ENCODE measurements around the gene MACROD2.
A peak's percentile ranks its signal among the peaks of the same experiment; 100 is the strongest.

MACROD2 gene

DNA sequence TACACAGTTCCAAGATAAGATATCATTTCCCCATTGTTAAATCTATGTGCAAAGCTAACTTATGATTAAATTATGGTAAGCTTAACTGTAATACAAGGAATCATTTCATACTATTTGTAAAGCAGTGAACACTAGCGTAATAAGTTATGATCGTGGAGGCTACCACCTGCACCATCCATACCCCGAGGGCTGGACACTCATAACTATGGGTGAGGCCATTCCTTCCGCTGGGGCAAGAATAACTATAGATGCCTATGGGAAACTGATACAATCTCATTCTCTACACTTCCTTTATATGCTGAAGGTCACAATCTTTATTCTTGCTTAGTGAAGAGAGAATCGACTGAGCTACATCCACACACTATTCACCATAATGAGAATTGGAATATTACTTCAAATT lies 1258.1 kb downstream of the MACROD2 start:
- no peak for DNase-seq

DNA sequence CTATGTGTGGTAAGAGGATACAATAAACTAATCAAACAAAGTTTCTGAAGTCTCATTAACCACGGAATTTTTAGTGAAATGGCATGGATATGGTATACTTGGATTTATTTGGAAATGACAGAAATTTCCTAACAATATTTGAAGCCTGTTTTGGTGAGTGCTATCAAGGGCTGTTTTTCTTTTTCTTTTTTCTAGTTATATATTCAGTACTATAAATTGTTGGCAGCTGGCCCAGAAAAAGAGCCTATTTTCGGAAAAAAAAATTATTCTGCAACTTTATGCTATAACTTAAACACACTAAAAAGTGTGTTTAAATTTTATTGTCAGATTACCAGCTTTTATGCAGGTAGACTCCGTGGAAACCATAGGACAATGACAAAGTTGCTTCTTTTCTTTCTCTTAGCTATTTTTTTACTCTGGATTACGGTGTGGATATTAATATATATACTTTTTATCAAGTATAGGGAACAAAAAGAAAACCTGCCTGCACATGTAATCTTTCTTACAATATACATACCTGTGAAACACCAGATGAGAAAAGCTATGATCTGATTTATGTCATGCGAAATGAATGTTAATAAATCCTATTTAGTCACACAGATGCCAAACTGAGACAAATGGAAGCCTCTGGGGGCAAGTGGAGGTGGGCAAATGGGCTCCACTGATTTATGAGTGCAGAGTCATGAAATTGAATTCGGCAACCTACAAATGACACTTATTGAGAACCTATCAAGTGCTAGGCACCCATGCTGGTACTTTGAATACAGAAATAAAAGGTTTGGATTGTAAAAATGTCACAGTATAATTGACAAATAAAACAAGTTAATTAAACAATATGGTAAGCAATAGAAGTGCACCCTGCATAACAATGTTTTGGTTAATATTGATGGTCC lies 1261.6 kb downstream of the MACROD2 start:
- DNase-seq = no peak

DNA sequence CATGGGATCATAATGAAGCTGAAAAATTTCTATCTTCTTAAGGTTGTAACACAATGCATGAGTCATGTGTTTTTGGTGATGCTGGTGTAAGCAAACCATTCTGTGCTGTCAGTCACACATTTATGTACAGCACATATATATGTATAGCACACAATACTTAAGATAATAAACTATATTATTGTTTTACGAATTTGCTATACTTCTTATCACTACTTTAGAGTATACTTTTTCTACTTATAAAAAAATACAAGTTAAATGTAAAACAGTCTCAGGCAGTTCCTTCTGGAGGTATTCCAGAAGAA lies 1262.2 kb downstream of the MACROD2 start:
- no peak for DNase-seq

DNA sequence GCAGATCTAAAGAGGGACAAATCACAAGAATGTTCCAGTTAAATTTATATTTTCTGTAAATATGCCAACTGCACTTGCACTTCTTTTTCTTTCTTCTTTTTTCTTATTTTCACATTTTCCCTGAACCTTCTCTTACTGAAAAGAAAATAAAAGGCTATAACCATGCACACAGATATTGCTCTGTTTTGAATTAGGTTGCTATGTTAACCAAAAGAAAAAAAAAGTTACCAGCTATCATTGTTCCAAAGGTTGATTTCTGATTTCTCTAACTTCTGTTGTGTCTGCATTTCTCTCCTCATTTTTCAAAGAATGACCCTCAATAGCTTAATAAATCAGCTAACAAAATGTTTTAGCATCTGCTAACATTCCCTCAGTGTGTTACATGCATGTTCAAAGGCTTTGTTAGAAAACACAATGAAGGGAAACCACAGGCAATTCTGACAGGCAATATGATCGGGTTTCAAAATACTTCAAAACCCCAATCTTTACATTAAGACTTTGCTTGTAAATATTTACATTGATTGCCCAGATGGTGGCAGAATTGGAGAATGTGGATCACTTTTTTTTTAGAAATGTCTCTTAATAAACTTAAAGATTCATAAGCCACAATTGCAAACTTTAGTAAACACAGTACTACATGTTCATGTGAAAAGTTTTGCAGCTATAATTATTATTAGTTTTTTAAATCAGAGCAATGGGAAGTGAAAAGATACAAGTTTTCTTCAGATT lies 1270.4 kb downstream of the MACROD2 start:
- DNase-seq = no peak

DNA sequence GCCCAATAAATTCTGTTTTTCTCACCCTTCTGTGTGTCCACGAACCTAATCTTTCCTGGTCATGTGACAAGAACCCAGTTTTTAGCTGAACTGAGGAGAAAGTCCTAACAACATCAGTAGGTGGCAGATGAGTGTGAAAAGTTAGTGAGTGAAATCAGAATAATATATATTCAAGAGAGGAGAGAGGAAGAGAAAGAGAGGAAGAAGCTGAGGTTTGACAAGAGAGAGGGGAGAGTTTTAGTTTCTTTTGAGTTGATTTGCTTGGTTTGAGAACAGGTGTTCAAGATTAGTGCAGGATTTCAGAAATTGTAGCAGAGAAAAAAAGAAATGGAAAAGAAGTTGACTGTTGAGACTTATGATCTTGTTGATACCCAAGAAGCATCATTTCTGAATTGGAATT lies 1272.6 kb downstream of the MACROD2 start:
- no peak for DNase-seq

DNA sequence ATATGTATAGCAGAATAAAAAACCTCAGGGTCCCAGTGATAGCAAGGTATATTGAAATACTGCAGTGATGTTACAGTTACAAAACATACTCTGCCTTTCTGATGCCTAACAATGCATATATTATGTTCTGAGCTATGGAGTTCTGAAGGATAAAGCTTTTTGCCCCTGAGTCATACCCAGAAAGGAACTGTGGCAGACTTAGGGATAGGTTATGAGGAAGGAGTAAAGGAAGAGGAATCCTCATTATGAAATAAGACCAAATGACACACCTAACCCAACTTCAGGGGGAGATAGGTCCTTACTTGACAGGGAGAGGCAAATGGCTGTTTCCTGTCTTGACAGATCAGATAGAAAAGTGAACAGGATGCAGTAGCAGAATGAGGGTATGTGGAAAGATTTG lies 1282.7 kb downstream of the MACROD2 start:
- no peak for DNase-seq

DNA sequence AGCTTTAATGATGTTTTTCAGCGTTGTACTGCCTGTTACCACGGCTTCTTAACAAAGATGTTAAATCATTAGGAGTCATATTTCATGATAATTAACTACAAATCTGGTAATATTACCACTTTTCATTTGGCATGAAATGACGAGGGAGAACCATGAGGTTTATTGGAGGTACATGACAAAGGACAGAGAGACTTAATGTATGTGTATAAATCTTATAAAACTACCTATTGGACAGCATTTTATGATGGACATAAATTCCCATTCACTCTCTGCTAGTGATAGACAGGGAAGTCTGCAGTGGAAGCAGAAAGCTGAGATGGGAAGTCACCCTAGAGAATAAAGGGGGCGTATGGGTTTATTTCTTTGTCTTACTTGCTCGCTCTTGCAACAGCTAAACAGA lies 1292.0 kb downstream of the MACROD2 start:
- DNase-seq = no peak

DNA sequence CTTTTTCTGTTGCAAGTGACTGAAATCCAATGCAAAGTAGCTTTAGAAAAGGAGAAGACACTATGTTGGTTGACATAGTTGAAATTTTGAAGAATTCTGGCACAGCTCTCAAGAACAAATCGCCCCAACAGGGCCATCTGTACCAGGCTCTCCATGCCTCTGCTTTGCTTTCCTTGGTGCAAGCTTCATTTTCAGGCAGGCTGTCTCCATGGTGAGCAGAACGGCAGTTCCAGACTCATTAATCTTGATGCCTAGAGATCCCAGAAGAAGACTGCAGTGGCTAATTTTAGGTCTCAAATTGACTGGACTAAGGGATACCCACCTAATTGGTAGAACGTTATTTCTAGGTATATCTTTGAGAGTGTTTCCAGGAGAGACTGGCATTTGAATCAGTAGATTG lies 1292.8 kb downstream of the MACROD2 start:
- no peak for DNase-seq

DNA sequence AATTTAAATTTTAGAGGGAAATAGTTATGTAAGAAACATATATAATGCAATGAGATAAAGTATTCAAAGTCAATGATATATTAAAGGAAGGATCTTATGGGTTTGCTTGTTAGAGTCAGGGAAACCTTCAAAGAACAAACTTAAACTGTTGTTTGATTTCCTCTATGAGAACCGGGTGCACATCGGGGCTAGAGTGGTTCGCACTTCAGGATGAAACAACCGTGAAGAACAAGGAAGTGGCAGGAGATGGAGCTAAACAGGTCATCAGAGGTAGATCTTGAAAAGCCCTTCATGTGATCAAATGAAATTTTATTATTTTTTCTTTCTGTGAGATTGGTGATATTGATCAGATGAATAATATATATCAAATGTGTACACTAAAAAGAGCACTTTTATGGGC lies 1294.0 kb downstream of the MACROD2 start:
- DNase-seq = no peak

DNA sequence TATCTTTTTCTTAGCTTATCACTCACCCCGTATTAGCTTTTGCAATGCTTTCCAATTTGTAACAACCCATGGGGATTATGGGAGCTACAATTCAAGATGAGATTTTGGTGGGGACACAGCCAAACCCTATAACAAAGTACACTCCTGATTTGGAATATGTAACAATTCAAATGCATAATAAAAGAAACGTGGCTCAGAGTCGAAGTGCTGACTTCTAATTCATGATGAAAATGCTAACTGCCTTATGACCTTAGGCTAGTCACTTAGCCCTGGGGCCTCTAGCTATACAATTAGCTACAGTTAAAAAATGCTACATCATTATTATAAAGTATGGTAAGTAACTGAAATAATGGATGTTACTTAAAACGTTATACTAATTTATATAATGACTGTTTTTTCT lies 1297.1 kb downstream of the MACROD2 start:
- DNase-seq = no peak

DNA sequence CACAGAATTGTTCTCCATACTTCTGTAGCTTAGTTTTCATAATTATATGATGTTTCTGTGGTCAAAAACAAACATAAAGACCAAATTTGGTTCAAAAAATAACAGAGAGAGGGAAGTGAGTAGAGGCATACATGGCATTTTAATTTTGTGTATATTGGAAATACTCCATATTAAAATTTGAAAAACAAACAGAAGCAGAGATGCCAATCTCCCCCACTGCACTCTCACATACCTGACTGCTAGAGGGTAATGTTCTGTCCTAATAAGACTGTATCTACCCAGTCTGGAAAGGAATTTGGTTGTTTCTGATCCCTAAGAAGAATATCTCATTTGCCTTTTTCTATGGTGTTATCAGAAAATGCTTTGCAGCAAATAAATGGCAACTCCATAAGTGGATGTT lies 1301.1 kb downstream of the MACROD2 start:
- DNase-seq = no peak

DNA sequence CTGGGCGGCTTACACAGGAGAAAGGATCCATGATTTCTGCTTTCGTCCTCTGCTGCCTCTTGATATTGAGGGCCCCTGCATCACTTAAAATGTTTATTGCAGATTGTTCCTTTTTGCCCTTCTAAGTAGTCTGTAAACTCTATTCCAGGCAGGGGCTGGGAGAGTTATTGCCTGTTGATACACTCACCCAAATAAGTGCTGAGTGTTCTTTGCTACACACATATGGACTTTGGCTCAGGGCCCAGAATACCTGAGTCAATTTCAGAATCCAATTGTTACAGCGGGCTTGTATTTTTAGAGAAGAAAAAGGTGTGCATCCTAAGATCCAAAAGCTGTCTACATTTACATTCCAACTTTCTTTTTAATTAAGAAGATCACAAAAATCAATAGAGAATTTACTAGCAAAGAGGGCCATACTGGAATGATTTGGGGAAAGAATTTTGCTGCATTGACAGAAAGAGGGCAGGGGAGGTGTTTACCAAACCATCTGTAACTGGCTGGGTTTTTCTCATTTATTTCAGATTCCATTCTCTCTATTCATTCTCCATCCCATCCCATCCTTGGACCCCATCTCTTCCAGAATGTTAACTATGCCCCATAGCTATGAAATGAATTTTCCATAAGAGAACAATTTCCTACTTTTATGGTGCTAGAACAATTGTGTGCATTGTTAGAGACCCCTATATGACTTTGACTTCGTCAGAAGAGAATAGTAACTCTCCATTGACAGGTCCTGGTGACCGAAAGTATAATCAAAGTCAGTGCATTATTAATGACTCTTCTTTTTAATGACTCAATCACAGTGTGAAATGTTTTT lies 1302.0 kb downstream of the MACROD2 start:
- DNase-seq = peak; percentile 45

DNA sequence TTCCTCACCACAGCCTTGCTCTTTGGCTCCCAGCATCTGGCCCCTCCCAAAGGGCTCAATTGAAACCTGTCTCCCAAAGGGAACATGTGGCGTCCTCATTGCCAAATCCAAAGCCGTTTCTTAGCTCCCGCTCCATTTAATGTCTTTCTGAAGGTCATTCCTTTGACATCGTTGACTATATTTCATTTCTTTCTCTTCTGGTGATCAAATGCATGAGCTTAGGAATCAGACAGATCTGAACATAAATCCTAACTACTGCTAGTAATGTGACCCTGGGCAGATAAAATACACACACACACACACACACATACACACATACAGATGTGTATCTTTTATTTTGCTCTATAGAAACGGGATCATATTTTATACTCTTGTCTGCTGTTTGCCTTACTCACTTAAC lies 1306.8 kb downstream of the MACROD2 start:
- no peak for DNase-seq

DNA sequence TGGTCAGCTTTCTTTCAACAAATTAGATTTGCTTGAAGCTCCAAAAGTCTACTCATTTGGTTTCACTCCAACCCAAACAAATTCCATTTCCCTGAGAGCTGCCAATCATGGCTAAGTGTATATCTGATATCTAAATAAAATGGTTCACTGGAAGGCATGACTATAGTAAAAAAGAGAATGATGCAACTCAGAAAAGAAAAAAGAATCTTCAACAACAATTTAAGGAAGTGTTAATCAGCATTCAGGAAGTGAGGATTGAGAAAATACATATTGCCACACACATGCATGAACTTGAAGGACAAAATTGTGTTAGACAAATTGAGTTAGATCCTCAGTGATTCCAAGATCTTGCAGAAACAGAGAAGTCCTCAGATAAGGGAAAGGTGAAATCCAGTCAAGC lies 1315.0 kb downstream of the MACROD2 start:
- DNase-seq = no peak

DNA sequence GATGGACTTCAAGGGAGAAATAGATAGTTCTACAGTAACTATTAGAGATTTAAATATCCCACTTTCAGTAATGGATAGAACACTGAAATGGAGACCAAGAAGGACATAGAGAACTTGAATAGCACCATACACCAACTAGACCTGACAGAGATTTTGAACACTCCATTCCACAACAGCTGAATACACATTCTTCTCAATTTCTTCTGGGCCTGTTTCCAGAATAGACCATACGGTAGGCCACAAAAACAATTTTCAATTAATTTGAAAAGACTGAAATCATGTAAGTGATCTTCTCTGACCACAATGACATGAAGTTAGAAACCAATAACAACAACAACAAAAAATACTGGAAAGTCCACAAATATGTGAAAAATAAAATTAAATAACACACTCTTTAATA lies 1321.2 kb downstream of the MACROD2 start:
- DNase-seq = no peak

DNA sequence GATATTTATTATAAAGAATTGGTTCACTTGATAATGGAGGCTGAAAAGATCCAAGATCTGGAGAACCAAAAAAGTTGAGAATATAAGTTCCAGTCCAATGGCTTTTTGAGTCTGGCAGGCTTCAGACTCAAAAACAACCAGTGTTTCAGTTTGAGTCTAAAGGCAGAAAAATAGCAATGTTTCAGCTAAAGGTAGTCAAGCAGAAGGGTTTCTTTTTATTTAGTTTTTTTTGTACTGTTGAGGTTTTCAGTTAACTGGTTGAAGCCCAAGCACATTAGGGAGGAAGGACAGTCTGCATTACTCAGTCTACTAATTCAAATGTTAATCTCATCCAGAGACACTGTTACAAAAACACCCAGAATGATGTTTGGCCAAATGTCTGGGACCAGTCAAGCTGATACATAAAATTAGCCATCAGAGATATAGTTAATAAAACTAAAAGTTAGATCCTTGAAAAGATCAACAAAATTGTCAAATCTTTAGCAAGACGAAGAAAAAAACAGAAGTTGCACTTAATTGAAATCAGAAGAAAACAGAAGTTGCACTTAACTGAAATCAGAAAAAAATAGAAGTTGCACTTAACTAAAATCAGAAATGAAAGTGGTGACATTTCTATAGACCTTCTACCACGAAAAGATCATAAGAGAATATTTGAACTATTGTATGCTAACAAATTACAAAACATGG lies 1322.4 kb downstream of the MACROD2 start:
- DNase-seq = no peak

DNA sequence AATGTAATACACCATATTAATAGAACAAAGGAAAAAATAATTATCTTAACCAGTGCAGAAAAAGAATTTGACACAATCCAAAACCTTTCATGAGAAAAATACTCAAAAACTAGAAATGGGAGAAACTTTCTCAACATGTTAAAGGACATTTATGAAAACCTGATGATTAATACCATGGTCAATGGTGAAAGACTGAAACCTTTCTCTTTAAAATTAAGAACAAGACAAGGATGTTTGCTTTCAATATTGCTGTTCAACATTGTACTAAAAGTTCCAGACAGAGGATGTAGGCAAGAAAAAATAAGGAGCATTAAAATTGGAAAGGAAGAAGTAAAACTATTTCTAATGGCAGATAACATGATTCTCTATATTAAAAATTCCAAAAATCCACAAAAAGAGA lies 1323.4 kb downstream of the MACROD2 start:
- no peak for DNase-seq

DNA sequence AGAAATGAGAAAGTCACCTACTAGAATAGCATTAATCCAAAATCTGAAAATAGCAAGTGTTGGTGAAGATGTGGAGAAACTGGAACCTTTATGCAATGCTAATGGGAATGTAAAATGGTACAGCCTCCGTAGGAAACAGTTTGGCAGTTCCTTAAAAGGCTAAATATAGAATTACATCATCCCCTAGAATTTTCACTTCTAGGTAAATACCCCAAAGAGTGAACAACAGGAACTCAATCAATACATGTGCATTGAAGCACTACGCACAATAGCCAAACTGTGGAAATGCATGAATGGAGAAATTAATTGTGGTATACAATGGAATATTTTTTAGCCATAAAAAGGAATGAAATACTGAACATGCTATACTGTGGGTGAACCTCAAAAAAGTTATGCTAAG lies 1324.1 kb downstream of the MACROD2 start:
- no peak for DNase-seq

DNA sequence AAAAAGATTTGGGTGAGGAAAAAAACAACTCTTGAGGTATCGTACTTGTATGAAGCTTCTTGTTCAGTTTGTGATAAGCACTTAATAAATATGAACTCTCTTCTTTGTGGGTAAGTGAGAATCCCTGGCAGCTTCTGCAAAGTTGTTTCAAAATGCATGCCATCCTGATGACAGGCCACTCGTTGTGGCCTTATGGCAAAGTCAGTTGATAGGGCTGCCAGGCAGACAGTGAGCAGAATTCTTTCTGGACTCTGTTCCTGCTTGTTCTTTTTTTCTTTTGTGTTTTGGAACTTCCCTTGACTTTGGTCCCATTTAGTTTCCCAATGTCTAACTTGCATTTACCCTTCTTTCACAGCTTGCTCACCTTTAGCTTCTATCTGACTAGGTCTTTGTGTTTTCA lies 1325.6 kb downstream of the MACROD2 start:
- no peak for DNase-seq

DNA sequence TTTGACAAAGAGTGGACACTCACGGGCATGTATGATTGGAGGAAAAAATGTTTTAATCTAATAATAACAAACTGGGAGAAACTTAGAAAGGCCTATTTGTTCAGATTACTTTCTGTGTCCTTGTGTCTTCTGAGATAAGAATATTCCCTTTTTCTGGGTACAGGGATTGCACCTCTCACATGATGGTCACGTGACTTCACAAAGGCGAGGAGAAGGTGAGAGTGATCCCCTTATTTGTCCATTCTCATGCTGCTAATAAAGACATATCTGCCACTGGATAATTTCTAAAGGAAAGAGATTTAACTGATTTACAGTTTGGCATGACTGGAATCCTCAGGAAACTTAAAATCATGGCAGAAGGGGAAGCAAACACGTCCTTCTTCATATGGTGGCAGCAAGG lies 1331.8 kb downstream of the MACROD2 start:
- DNase-seq = no peak

DNA sequence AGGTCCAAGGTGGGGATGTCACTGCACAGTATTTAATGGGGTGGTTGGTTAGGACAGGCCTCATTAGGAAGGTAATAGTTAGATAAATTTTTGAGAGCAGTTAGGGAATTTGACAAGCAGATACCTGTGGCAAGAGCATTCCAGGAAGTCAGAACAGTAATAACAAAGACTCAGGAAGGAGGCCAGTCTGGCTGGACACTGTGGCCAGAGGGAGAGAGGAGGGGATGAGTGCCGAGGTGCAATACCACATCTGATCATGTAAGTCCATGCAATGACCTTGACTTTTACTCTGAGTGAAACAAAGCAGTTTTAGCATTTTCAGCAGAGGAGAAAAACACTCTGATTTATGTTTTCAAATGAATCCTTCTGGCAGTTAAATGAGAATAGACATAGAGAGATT lies 1332.8 kb downstream of the MACROD2 start:
- no peak for DNase-seq

DNA sequence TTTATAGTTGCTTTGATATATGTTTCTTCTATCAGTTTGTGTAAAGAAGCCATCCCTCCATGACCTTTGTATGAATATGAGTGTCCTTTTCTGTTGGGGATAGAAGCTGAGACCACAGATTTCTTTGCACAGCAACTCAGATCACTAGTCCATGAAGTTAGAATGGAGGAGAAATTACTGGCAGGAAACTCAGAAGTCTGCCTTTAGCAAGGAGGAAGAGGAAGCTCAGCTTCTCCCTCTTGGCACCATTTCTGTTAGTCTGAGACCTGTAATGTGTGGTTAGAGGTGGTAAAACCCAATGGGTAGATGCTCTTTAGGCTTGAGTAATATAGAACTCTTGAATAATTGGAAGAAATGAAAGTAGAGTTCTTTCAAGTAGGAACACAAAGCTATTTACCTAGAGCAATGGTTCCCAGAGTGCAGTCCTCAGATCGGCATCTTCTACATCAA lies 1337.4 kb downstream of the MACROD2 start:
- DNase-seq = no peak

DNA sequence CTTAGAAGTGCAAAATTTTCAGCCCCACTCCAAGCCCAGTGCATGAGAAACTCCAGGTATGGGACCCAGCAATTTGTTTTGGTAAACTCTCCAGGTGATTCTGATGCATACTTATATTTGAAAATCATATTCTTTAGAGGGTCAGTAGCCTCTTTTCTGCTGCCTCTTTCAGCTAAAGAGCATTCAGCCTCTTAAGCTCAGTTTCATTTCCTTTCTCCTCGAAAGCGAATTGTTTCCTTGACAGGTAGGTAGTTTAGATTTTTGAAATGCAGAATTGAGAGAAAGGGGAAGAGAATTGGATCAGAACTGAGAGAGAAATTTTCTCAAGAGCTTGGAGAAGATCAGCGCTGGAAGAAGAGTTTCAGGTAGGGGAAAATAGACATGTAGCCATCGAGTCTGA lies 1337.9 kb downstream of the MACROD2 start:
- no peak for DNase-seq
